ENCODE data around the gene CEP104. TPM values are rescaled to one million over a fixed set of nuclear protein-coding genes. Genes with fewer than 3 reads are reported as not detected.

Gene CEP104
- total and polyA plus RNA-seq, 10 donors: 4.5 to 49.4 (median 33.4) TPM

DNA sequence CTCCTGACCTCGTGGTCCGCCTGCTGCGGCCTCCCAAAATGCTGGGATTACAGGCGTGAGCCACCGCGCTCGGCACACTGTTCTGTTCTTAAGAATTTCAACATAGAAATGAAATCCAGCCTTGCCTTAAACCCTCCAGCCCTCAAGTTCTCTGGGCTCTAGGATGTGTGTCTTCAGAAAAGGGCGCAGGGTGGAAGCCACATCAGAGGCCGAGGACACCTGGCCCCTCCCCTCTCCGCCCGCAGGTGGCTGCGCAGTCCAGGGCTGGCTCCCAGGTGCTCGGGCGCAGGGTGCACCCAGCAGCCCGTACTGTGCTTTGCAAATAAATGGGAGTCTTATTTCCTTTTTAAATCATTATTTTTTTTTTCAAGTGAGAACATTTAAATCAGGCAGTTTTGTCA is 45.1 kb upstream of the CEP104 start:
- Histone ChIP-seq H3K27me3 (replicated peaks in 1 of 7) (no peaks in the 10 kb centered on the region), H3K27ac (peak overlapping the region in 5 of 8 donors; percentile 43 to 99 (median 95)), H3K4me1 (peaks cover 12 to 74% (median 27%) of the 10 kb centered on the region in 6 donors), H3K9me3 (peaks cover 6 to 21% (median 16%) of the 10 kb centered on the region in 8 donors), H3K4me3 (no peak overlapping the region), H3K36me3 (no peaks in the 10 kb centered on the region)
- WGBS, 5 donors: 80 to 96% (median 92%) methylated on average over 15 of the region's 15 CpGs
- peak; percentile 86 for DNase-seq
- intact Hi-C loops (cut with DNase I; ENCODE audit: low total_unique reads): no loop called here
- TF ChIP-seq, protein P1, sequence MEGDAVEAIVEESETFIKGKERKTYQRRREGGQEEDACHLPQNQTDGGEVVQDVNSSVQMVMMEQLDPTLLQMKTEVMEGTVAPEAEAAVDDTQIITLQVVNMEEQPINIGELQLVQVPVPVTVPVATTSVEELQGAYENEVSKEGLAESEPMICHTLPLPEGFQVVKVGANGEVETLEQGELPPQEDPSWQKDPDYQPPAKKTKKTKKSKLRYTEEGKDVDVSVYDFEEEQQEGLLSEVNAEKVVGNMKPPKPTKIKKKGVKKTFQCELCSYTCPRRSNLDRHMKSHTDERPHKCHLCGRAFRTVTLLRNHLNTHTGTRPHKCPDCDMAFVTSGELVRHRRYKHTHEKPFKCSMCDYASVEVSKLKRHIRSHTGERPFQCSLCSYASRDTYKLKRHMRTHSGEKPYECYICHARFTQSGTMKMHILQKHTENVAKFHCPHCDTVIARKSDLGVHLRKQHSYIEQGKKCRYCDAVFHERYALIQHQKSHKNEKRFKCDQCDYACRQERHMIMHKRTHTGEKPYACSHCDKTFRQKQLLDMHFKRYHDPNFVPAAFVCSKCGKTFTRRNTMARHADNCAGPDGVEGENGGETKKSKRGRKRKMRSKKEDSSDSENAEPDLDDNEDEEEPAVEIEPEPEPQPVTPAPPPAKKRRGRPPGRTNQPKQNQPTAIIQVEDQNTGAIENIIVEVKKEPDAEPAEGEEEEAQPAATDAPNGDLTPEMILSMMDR (IDR thresholded peaks at IDR 0.05 in 8 of 11, conservative IDR thresholded peaks at IDR 0.05 in 3 of 11): no peak
- TF ChIP-seq POLR2A (IDR thresholded peaks at IDR 0.05) (no peak), POLR2AphosphoS5 (IDR thresholded peaks at IDR 0.05) (no peak)

DNA sequence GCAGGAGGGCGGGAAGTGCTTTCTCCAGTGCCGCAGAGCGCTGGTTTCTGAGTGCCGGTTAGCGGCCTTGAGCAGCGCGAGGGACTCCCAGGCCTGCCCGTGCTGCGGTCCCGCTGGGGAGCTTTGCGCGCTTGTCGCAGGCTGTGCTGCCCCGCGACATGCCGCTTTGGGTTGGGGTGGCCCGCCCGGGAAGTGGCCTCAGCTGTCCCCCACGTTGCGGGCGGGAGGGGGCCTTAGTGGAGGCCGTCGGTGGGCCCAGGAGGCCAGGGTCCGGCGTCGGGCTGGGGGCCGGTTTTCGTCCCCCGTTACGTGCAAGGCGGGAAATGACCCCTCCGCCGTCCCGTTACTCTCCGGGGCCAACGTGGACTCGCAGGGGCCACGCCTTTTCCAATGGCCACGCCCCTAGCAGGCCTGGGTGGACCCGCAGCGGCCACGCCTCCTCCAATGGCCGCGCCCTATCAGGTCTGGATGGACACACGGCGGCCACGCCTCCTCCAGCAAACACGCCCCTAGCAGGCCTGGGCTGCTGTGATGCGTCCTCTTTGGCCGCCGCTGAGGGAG is 44.0 kb upstream of the CEP104 start:
- WGBS, 5 donors: 0 to 1% (median 0%) methylated on average over 7 to 51 of the region's 51 CpGs
- Histone ChIP-seq H3K27me3 (replicated peaks in 1 of 7) (no peaks in the 10 kb centered on the region), H3K4me1 (peaks cover 12 to 71% (median 30%) of the 10 kb centered on the region in 6 donors), H3K4me3 (peak overlapping the region; percentile 57 to 100 (median 98)), H3K9me3 (peaks cover 6 to 28% (median 21%) of the 10 kb centered on the region in 8 donors), H3K36me3 (peaks cover 0 to 7% (median 0%) of the 10 kb centered on the region in 6 donors), H3K27ac (peak overlapping the region; percentile 71 to 99 (median 96))
- TF ChIP-seq, protein P1 (IDR thresholded peaks at IDR 0.05 in 8 of 11, conservative IDR thresholded peaks at IDR 0.05 in 3 of 11): peak in 3 of 11 experiments; percentile 10 to 25 (median 19)
- peak; percentile 80 to 90 (median 88) for TF ChIP-seq POLR2AphosphoS5 (IDR thresholded peaks at IDR 0.05)
- TF ChIP-seq POLR2A (IDR thresholded peaks at IDR 0.05): peak in 1 of 3 donors; percentile 28
- intact Hi-C loops (cut with DNase I; ENCODE audit: low total_unique reads): no loop called here
- DNase-seq: peak; percentile 100

DNA sequence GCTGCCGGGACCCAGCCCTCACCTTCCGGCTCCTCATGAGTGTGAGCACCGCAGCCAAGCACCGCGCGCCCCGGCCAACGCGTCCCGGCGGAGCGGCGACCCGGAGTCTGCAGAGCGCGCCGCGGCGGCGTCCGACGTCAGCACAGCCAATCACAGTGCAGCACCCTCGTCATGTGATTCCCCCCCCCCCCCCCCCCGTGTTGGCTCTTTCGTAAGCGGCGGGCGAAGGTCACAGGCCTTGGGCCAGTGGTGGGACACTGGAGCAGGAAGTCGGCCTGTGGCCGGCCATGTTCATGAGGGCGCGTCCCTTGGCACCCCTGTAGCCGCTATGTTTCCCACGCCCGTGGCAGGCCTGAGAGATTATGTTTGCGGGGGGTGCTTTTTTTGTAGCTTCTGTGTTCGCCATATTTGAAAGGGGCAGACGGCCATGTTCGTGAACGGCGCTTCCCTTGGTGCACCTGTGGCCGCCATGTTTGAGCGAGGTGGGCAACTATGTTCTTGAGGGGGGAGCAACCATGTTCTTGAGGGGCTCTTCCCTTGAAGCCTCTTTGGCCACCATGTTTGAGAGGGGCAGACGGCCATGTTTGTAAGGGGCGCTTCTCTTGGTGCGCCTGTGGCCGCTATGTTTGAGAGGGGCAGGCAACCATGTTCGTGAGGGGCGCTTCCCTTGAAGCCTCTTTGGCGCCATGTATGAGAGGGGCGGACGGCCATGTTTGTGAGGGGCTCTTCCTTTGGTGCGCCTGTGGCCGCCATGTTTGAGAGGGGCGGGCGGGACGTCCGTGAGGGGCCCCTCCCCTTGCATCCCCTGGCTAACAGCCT is 43.3 kb upstream of the CEP104 start, which contains the start of gene C1orf174:
C1orf174 (minus strand) TSS at position 123 of the 819 bp plus-strand sequence; CDS start at position 37, 86 bp downstream.
- peak within 1 kb of the TSS; percentile 73 to 100 (median 98) for H3K4me3 ChIP-seq
- H3K27ac ChIP-seq: peak within 1 kb of the TSS; percentile 71 to 99 (median 96)
- H3K9me3 ChIP-seq: peaks cover 6 to 28% (median 21%) of the 10 kb centered on the region in 8 donors
- H3K4me1 ChIP-seq: peaks cover 12 to 71% (median 30%) of the 10 kb centered on the region in 6 donors
- peak; percentile 98 for DNase-seq
- intact Hi-C loops (cut with DNase I; ENCODE audit: low total_unique reads): no loop called here
- 0 to 1% (median 0%) methylated on average over 17 to 58 of the region's 58 CpGs for WGBS, 5 donors
- TF ChIP-seq POLR2AphosphoS5 (IDR thresholded peaks at IDR 0.05) (peak; percentile 82 to 92 (median 86)), POLR2A (IDR thresholded peaks at IDR 0.05) (peak in 2 of 3 donors; percentile 6 to 36)
- TF ChIP-seq, protein P1 (IDR thresholded peaks at IDR 0.05 in 8 of 11, conservative IDR thresholded peaks at IDR 0.05 in 3 of 11): peak in 1 of 11 experiments; percentile 39
- no peaks in the 10 kb centered on the region for H3K27me3 ChIP-seq (replicated peaks in 1 of 7)
- H3K36me3 ChIP-seq: peaks cover 0 to 14% (median 4%) of the 10 kb centered on the region in 6 donors

All from spleen (tissue), 11 donors.